ENCODE data around the gene ARHGAP18. TPM values are rescaled to one million over a fixed set of nuclear protein-coding genes. Genes with fewer than 3 reads are reported as not detected.

The ARHGAP18 gene
- total and polyA plus RNA-seq, 12 donors: 2.2 to 15.4 (median 4.1) TPM

DNA sequence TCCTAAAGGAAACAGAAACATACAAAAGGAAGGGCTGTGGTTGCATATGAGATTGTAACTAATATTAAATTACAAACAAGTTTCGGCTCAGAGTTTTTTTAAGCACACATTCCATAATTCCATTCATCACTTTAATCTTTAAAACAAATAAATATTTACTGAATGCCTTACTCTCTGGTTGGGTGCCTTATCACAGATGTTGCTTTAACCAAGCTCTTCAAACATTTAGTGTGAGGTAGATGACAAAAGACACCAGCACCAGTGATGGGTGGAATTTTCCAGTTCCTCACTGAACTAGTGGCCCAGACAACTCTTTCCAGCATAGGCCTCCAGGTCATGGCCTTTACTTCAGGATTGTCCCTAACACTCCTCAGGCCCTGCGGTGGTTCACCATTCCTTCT lies 58.7 kb downstream of the ARHGAP18 start:
- peak overlapping the region in 6 of 10 donors; percentile 2 to 70 (median 42) for H3K27ac ChIP-seq

GRCh38 chr6:129648819-129649491 lies 61.0 kb downstream of the ARHGAP18 start:
- Histone ChIP-seq H3K4me3 (no peak overlapping the region), H3K4me1 (peaks cover 0 to 52% (median 44%) of the 10 kb centered on the region in 9 donors), H3K36me3 (no peaks in the 10 kb centered on the region), H3K27me3 (no peaks in the 10 kb centered on the region), H3K9me3 (no peaks in the 10 kb centered on the region), H3K27ac (no peak overlapping the region)
- WGBS, 2 donors: 89 to 90% methylated on average over 15 of the region's 15 CpGs
- intact Hi-C loops (cut with DNase I): loop anchor here in 1 of 10 donors (10.0 kb wide), 1 partner anchor 56 kb away; no protein-coding TSS in a partner anchor
- TF ChIP-seq, protein P1, sequence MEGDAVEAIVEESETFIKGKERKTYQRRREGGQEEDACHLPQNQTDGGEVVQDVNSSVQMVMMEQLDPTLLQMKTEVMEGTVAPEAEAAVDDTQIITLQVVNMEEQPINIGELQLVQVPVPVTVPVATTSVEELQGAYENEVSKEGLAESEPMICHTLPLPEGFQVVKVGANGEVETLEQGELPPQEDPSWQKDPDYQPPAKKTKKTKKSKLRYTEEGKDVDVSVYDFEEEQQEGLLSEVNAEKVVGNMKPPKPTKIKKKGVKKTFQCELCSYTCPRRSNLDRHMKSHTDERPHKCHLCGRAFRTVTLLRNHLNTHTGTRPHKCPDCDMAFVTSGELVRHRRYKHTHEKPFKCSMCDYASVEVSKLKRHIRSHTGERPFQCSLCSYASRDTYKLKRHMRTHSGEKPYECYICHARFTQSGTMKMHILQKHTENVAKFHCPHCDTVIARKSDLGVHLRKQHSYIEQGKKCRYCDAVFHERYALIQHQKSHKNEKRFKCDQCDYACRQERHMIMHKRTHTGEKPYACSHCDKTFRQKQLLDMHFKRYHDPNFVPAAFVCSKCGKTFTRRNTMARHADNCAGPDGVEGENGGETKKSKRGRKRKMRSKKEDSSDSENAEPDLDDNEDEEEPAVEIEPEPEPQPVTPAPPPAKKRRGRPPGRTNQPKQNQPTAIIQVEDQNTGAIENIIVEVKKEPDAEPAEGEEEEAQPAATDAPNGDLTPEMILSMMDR (IDR thresholded peaks at IDR 0.05): no peak
- no peak for ATAC-seq
- DNase-seq: no peak

More for the DNA sequence above, 58.7 kb downstream of the ARHGAP18 start:
- DNase-seq (no peak), ATAC-seq (no peak)
- Histone ChIP-seq H3K4me3 (no peak overlapping the region), H3K36me3 (no peaks in the 10 kb centered on the region), H3K27me3 (no peaks in the 10 kb centered on the region), H3K9me3 (no peaks in the 10 kb centered on the region), H3K4me1 (peaks cover 0 to 29% (median 20%) of the 10 kb centered on the region in 9 donors)
- intact Hi-C loops (cut with DNase I): no loop called here
- TF ChIP-seq, protein P1 (IDR thresholded peaks at IDR 0.05): no peak
- WGBS, 2 donors: 74 to 75% methylated on average over 2 of the region's 2 CpGs

DNA sequence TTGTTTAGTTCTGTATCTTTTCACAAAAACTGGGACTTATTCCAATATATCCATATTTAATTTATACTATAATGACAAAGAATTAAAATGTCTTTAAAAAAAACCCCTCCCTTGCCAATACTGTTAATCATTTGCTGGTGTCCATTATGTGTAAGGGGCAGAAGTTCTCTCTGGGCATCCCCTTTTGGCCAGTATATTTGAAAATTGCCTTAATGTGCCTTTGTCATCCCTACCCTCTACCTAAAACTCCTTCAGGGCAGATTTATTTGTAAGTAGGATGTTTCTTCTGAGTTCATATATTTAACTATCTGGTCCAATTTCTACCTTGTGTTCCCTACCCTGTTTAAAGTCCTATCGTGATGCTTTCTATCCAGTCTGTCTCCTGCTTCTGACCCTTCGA lies 62.9 kb downstream of the ARHGAP18 start:
- intact Hi-C loops (cut with DNase I): loop anchor here in 1 of 10 donors (10.0 kb wide), 1 partner anchor 58 kb away; no protein-coding TSS in a partner anchor
- Histone ChIP-seq H3K36me3 (no peaks in the 10 kb centered on the region), H3K27ac (peak overlapping the region in 9 of 10 donors; percentile 35 to 75 (median 60)), H3K27me3 (no peaks in the 10 kb centered on the region), H3K4me3 (peak overlapping the region in 4 of 10 donors; percentile 11 to 26 (median 18)), H3K9me3 (no peaks in the 10 kb centered on the region), H3K4me1 (peaks cover 0 to 62% (median 47%) of the 10 kb centered on the region in 9 donors)
- DNase-seq: no peak
- ATAC-seq: no peak
- 79 to 82% methylated on average over 2 of the region's 2 CpGs for WGBS, 2 donors
- TF ChIP-seq, protein P1 (IDR thresholded peaks at IDR 0.05): no peak

DNA sequence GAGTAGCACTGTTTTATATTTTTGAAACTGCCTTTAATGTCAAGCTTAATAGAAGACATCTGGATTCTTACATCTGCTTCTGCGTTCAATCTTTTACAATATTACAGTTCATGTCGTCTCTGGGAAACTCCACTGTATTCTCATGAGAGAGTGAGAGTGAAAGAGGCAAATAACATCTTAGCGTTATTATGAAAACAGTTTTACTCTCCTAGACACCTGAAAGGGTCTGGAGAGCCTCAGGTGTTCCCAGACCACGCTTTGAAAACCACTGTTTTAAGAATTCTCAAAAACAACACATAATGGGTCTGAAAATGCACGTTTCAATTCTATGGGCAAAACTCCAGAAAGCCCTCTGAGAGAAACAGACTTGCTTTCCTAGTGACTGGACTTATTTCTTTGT lies 63.3 kb downstream of the ARHGAP18 start:
- no peaks in the 10 kb centered on the region for H3K27me3 ChIP-seq
- peak overlapping the region in 5 of 10 donors; percentile 11 to 26 (median 19) for H3K4me3 ChIP-seq
- H3K27ac ChIP-seq: peak overlapping the region; percentile 25 to 75 (median 58)
- 39 to 47% methylated on average over 5 of the region's 5 CpGs for WGBS, 2 donors
- DNase-seq: no peak
- intact Hi-C loops (cut with DNase I): loop anchor here in 1 of 10 donors (10.0 kb wide), 1 partner anchor 58 kb away; no protein-coding TSS in a partner anchor
- H3K36me3 ChIP-seq: peaks cover 0 to under 1% (median 0%) of the 10 kb centered on the region in 9 donors
- TF ChIP-seq, protein P1 (IDR thresholded peaks at IDR 0.05): no peak
- H3K9me3 ChIP-seq: no peaks in the 10 kb centered on the region
- H3K4me1 ChIP-seq: peaks cover 0 to 62% (median 47%) of the 10 kb centered on the region in 9 donors
- peak in 5 of 8 donors; percentile 8 to 66 (median 46) for ATAC-seq
